HCT116 (cell line): Measurements from ENCODE around the gene ARHGAP28.

ENCODE experiments used
- EZH2 ChIP-seq: fragments of 200-600 bp; sonication (generic); IDR thresholded peaks from 2 replicates; pipeline ENCODE4 v1.6.1; 2017; ENCODE audit warnings: antibody characterized with exemption, mixed run types
- POLR2A ChIP-seq: IDR thresholded peaks from 2 replicates; pipeline ENCODE4 v1.7.0; 2011; ENCODE audit warnings: borderline replicate concordance; ENCODE audit not compliant: insufficient read depth, insufficient read length; ENCODE audit errors: extremely low read depth
- SP1 ChIP-seq: IDR thresholded peaks from 2 replicates; pipeline ENCODE4 v1.6.1; 2012; ENCODE audit warnings: low read depth
- ZNF274 ChIP-seq: fragments of 200-500 bp; sonication (Bioruptor generic); IDR thresholded peaks from 2 replicates; pipeline ENCODE4 v1.6.1; 2014; ENCODE audit warnings: mild to moderate bottlenecking, low read depth, low read length, inconsistent platforms
- TF ChIP-seq, protein P1 (sequence below), 3 experiments: fragments of 200-600 bp in 1 of 3; sonication (generic) in 1 of 3; IDR thresholded peaks in 2 of 3; conservative IDR thresholded peaks in 1 of 3; 2 replicates each; pipeline ENCODE4 v1.5.1; 2012 to 2017; ENCODE audit warnings: low read depth in 2 of 3, low read length in 2 of 3, antibody characterized with exemption in 1 of 3, borderline replicate concordance in 1 of 3, control low read depth in 1 of 3, mild to moderate bottlenecking in 1 of 3, mixed read lengths in 1 of 3, mixed run types in 1 of 3, moderate library complexity in 1 of 3; ENCODE audit not compliant: insufficient read depth in 1 of 3

DNA sequence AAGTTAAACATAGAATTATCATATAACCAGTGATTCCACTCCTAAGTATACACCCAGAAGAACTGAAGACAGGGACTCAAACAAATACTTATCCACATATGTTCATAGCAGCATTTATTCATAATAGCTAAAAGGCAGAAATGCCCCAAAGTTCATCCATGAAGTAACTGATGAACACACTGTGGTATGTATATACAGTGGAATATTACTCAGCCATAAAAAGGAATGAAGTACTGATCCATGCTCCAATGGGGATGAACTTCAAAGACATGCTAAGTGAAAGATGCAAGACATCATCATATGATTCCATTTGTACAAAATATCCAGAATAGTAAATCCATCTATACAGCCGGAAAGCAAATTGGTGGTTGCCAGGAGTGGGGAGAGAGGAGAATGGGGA lies 230.6 kb downstream of the ARHGAP28 start:
- TF ChIP-seq, protein P1, sequence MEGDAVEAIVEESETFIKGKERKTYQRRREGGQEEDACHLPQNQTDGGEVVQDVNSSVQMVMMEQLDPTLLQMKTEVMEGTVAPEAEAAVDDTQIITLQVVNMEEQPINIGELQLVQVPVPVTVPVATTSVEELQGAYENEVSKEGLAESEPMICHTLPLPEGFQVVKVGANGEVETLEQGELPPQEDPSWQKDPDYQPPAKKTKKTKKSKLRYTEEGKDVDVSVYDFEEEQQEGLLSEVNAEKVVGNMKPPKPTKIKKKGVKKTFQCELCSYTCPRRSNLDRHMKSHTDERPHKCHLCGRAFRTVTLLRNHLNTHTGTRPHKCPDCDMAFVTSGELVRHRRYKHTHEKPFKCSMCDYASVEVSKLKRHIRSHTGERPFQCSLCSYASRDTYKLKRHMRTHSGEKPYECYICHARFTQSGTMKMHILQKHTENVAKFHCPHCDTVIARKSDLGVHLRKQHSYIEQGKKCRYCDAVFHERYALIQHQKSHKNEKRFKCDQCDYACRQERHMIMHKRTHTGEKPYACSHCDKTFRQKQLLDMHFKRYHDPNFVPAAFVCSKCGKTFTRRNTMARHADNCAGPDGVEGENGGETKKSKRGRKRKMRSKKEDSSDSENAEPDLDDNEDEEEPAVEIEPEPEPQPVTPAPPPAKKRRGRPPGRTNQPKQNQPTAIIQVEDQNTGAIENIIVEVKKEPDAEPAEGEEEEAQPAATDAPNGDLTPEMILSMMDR (IDR thresholded peaks at IDR 0.05 in 2 of 3, conservative IDR thresholded peaks at IDR 0.05 in 1 of 3; ENCODE audit: borderline replicate concordance in 1 of 3, insufficient read depth in 1 of 3, low read depth in 2 of 3, low read length in 2 of 3) = no peak
- no peak for TF ChIP-seq POLR2A
- TF ChIP-seq ZNF274 = no peak
- TF ChIP-seq SP1 = no peak
- no peak for TF ChIP-seq EZH2
